Spleen (tissue), 7 donors: Measurements from ENCODE around the gene LSM11.
"Not testable (repeated sequence)": the region's sequence is repeated elsewhere in the genome, so short reads cannot be mapped to it uniquely, and the experiment has no call there.

Source experiments
- CTCF ChIP-seq, 11 experiments: fragments of 200-600 bp in 7 of 11; fragments of 450-650 bp in 4 of 11; sonication (generic) in 4 of 11; IDR thresholded peaks in 8 of 11; conservative IDR thresholded peaks in 3 of 11; 1 replicate in 7 of 11; 2 replicates in 4 of 11; pipeline versions ENCODE4 v1.4.0 to v1.8.0; 2016 to 2021; ENCODE audit warnings: antibody characterized with exemption in 11 of 11, inconsistent platforms in 4 of 11, mild to moderate bottlenecking in 1 of 11
- POLR2A ChIP-seq, 3 donors: fragments of 450-650 bp; IDR thresholded peaks; one replicate each; pipeline ENCODE4 v1.5.1; 2017; ENCODE audit warnings: antibody characterized with exemption in 3 of 3, mild to moderate bottlenecking in 1 of 3
- POLR2AphosphoS5 ChIP-seq, 3 donors: sonication (generic); formaldehyde crosslinking; IDR thresholded peaks; one replicate each; pipeline ENCODE4 v1.5.1; 2017; ENCODE audit warnings: antibody characterized with exemption in 3 of 3
- donor health status: DM: no; HTN: no; CAD: no; lungs with moderate emphysema.
- donor health status: DM: no; HTN: no; CAD: no.
- donor health status: DM: no; HTN: no; CAD: no.

GRCh38 chr5:157693816-157694215 is 49.7 kb upstream of the LSM11 start:
- TF ChIP-seq CTCF (IDR thresholded peaks at IDR 0.05 in 8 of 11, conservative IDR thresholded peaks at IDR 0.05 in 3 of 11); POLR2A (IDR thresholded peaks at IDR 0.05); POLR2AphosphoS5 (IDR thresholded peaks at IDR 0.05): not testable (repeated sequence)
